ENCODE results near the gene PDGFD.

Gene PDGFD

DNA sequence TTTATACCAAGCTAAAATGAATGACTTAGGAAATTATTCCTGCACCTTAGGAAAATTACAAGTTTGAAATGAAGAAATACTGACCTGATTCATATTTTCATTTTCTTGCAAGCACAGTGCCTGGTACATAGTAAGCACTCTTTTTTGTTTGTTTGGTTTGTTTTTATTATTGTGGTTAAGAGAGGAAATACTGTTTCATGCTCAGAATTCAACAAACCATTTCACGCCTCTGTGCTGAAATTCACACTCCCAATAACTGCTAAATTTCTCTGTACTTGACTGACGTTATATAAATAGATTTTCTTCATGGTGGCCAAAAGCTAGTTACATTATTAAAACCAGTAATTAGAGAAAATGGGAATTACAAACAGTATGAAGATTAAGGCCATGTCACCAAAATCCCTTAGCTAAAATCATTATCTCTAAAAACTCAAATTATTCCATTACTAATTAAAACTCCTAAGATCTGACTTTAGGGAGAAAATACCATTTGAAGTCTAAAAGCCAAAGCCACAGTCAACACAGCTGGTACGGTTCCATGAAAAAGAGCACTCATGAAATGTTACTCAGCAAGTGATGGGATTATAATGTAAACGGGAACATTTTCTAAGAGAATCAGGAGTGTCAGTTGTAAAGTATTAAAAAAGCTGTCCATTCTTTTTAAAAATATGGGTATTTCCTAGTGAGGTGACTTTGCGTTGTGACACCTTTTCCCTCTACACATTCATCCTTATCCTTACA, 205.3 kb downstream of the PDGFD start:
- DNase-seq (ENCODE audit: low read depth in 2 of 2) = no peak

DNA sequence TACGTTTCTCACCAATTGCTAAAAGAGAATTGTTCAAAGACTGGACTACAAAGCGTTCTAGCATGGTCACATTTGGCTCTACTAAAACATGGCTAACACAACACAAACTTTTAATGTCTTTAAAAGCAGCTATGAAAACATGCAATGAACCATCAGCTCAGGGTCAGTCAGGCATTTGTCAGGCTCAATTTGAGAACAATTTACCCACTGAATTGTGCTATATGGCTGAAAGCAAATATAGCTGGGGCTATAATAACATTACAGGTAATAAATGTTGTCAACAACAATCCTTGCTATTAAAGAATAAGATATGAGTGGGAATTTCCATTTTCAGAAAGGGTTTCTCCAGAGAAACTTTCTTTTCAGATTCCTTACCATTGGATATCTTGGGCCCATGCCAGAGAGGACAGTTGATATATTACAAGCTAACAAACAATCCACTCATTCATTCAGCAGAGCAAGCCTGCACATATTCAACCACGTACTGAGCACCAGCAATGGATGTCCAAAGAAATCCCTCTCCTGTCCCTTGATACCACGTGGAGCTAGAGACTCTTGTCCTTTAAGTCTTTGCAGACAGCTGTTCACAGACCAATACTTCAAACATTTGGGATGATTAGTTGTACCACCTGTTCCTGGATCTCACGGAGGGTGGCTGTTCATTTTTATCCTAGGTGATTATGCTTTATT, 210.0 kb downstream of the PDGFD start:
- DNase-seq (ENCODE audit: low read depth in 2 of 2) = no peak

DNA sequence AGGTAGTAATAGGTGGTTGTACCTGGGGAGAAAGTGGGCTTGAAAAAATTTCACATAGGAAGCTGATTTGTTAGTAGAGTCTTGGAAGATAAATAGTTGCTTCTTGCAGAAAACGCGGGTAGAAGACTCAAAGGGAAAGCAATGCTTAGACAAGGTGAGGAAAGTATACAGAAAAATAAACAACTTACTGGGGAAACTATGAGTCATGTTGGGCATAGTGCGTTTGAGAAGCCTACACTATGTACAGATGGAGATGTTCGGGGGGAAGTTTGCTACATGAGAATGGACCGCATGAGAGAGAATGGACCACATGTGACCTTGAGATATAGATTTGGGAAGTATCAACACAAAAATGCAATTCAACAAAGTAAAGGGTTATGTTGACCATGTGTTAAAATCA, 214.2 kb downstream of the PDGFD start:
- DNase-seq (ENCODE audit: low read depth in 2 of 2) = no peak

DNA sequence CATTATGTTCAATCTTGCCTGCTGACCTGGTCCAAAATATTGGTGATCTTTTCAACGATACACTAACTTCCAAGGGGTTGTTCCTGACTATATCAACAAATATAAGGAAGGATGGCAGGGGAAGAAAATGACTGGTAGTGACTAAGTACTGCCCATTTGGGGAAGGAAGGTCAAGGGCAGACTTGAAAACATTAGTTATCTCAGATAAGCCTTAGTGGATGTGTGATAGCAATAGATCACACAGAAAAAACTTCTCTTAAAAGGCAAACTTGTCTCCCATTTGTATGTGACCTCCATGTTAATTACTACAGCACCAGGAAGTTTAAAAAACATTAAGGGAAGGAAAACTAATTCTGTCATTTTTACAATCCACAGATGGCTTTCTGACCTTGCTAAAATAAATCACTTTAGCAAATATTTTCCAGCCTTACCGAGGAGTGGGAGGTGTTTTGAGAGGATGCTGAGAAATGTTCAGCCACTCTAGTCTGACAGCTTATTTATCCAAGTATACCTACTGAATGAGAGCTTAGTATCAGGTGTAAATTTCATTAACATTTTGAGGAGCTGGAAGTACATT, 215.7 kb downstream of the PDGFD start:
- DNase-seq (ENCODE audit: low read depth in 2 of 2) = no peak

DNA sequence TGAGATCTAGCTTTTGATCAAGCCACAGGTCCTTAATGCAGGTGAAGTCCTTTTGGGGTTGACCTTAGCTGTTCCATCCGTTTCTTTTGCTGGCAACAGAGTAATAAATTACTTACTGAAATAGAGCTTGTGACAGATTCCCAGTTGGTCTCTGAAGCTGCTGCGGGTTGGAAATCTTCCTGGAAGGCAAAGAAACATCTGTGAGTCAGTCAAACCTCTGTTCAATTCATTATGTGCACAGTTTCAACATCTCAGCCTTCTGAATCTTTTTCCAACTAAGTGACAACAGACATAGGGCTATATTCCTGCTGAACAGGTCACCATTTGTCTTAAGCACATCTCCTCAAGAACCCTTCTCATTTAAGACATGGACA, 216.4 kb downstream of the PDGFD start:
- no peak for DNase-seq (ENCODE audit: low read depth in 2 of 2)

DNA sequence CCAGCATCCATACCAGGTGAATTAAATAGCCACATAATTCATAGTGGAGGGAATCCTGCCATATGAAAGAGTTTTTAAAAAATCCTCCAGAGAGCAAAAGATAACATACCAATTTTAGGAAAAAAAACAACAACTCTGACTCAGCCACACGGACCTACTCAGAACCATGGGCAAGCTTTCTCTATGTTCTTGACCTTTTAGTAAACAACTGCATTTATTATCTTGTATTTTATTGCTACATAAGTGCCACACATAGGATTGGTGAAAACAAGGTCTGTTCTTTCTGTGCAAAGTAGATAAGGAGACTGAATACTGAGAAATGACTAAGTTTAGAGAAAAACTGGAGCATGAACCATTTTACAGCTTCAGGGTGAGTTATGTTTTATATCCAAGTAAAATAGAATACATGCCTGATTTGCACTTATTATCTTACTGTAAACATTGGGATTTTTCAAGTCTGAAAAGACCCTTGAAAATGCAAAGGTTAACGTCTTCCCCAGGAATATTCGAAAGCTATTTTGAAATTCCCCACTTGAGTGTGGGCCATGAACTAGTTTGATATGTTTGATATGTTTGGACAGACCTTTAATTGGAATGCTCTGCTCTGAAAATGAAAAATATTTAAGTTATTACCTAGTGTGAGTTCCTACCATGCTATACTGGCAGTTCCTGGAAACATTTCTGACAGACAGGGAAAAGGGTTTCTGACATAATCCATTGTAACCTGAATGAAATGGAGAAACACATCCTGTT, 217.0 kb downstream of the PDGFD start:
- no peak for DNase-seq (ENCODE audit: low read depth in 2 of 2)

DNA sequence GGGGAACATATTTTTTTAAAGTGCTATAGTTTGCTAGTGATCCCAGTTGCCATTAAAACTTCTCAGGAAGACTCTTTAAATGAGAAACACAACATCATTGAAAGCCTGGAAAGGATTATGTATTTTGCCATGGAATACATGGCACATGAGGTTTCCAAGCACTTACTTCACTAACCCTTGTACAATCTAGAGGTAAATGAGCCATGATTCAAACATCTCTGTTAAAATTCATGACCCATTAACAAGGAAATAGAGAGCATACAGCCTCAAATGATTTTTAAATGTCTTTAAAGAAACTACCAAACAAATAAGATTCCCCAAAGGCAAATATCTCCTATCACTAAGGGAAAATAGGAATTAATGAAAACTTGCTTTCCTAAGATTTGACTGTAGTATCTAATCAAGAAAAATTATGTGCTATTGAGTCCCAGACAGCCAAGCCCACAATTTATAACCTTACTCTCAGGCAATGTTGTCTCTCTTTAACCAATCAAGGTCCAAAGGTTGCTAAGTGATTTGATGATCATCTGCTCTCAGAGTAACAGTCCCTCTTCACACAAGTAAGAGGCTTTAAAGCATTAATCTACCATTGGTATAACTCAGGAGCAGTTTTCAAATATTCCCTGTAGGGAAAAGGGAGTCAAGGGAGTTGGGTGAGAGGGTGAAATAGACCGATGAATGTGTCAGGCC, 219.6 kb downstream of the PDGFD start:
- DNase-seq (ENCODE audit: low read depth in 2 of 2) = no peak

DNA sequence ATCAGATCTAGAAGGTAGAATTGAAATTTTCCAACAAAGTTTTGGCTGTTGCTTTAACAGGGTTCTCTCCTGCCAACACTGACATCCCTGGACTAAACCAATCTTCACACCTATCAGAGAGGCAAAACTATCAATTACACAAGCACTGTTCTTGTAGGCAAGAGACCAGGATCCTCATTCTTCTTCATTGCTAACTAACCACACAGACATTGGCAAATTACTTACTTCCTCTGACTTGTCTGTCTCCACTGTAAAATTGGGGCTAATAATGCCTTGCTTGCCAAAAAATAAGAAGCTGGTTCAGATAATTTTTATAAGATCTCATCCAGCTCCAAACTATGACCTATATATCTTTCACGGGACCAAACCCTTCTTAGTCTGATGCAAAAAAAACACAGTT, 221.3 kb downstream of the PDGFD start:
- no peak for DNase-seq (ENCODE audit: low read depth in 2 of 2)

DNA sequence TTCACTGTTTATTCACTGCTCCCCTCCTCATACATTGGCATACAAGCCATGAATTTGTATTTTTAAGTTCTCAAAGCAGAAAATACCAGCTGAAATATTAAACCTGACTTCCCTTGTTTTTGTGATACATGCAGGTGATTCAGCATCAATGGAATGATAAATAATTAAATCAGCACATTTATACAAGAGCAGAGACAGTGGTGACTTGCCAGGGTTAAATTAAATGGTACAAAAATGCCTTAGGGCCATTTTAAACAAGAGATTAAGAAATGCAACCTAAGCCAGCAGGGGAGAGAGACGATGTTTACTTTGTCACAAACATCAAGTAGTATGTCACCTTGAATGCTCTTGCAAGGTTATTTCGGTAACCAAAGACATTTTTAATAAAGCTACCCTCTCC, 223.4 kb downstream of the PDGFD start:
- DNase-seq (ENCODE audit: low read depth in 2 of 2) = no peak

DNA sequence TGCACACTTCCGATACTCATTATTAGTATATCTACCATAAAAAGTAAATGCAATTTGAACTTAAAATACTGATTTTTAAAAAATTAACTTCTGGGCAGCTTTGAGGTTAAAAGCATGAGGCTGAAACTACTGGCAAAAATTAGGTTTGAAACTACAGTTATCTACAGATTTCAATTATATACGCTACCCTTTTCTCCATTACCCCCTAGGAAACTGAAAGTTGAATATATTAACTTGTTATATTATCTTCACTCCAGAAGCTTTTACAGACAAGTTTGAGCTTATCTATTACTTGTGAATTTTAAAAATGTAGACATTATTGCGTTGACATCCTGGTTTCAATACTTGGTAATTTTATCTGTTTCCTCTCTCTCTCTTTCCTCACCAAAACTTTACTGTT, 224.3 kb downstream of the PDGFD start:
- no peak for DNase-seq (ENCODE audit: low read depth in 2 of 2)

DNA sequence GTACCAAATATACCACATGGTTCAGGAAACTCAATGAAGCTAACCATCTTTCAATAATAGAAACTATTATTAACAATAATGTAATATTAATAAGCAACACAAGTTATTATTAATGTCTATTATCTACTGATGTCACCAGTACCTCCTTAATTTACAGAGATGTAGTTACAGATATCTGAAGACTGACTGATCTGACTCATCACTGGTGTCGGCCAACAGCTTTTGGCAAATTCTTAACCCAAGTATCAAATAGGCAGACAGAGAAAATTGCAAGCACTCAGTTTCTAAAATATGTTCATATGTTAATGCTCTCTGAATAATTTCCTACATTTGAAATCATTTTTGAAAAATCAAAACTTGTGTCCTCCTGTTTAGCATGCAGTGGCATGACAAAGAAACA, 227.9 kb downstream of the PDGFD start:
- DNase-seq (ENCODE audit: low read depth in 2 of 2) = no peak

DNA sequence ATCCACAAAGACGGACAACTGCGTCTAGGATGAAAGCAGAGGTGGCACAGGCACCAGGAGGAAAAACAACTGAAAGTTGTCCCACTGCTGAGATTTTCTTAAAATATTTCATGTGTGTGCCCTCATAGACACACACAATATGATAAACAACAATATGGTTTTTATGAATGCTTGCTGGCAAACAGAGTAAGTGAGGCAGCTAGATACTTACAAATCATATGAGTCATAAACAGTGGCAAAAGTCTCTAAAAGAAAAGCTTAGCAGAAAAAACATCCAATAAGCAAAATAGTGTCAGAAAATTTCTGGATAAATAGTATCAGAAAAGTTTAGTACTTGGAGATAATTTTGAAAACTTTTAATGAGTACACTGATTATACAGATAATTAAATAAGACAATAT, 228.7 kb downstream of the PDGFD start:
- no peak for DNase-seq (ENCODE audit: low read depth in 2 of 2)

DNA sequence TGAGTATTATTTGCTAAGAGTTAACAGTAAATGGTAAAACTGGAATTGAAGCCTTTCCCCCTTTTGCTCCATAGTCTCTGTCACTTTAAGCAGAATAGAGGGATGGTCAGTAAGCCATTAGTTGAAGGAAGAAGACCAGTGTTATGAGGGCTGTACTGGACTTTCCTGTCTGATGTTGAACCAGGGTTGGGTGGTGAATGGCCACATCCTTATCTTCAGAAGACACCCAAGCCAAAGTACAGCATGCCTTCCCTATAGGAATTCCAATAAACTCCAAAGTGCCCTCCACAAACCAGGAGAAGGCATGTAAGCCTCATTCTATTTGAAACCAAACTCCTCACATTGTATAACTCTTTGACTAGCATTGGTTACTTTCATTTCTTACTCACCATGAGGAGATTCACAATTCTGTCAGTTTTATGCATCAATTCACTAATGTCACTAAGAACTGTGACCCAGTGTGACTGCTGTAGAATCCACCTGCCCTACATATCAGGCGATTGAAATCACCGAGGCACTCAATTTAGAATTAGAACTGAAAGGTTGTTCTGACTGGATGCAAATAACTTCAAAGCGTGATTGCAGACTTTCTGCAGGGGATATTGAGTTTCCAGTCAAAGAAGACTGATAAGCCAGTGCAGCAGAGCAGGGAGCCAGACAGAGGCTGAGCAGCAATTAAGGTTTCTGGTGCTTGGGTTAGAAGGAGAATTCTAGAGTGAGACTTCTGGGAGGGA, 234.6 kb downstream of the PDGFD start:
- no peak for DNase-seq (ENCODE audit: low read depth in 2 of 2)

DNA sequence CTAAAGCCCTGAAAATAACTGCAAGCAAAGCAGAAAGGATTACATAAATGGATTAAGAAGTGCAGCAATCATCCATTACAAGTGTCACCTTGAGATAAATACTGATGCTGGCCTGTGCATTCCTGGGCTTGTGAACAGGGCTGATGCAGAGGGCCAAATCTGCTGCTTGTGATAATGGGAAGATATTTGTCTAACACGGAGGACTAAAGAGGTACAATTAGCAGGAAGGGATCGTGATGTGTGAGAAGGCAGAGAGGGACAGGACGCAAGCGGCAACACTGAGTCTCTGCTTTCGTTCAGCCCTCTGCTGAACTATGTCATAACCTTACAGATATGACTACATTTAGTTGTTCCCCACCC, 235.2 kb downstream of the PDGFD start:
- no peak for DNase-seq (ENCODE audit: low read depth in 2 of 2)

DNA sequence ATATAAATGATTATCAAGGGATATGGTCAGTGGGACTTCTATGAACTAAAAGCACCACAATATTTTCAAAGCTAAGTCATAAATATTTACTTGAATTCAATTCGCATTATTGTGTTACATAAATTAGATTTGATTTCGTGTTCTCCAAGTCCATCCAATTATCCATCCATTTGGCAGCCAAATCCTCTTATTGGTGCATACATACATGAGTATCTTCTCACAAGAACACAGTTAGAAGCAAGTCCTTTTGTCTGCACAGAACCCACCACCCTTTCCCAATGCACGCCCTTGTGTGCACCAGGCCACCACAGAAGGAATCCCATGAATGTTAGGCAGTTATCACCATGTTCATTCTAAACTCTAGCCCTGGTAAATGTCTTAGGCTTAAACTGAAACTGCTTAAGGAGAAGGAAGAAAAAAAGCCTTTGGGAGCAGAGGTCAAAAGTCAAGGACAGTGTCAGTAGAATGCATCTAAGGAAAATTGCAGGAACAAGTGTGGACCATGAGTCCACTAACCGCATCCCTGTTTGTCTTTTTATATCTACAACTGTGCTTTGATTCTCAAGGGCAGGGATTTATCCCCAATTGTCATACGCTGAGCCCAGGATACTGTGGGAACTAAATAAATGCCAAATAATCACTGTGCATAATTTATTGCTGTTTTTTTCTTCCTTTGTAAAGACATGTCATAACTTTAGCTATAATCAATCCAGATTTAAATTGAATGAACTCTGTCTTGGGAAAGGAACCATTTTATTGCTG, 235.7 kb downstream of the PDGFD start:
- no peak for DNase-seq (ENCODE audit: low read depth in 2 of 2)

DNA sequence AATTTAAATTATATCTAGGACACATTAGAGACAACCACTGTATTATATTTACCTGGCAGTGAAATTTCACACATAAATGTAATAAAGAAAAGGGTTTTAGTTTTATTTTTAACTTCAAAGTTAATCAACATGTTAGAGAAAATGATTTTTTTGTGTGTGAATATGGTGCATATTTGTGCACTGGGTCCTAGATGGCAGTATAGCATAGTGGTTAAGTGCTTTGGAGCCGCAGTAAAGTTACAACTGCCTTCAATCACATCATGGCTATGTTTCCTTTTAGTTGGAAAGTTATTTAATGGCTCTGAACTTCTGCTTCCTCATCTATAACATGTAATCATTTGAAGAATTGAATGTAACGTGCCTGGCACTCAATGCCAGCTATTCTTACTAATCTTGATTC, 236.4 kb downstream of the PDGFD start:
- DNase-seq (ENCODE audit: low read depth in 2 of 2) = no peak

DNA sequence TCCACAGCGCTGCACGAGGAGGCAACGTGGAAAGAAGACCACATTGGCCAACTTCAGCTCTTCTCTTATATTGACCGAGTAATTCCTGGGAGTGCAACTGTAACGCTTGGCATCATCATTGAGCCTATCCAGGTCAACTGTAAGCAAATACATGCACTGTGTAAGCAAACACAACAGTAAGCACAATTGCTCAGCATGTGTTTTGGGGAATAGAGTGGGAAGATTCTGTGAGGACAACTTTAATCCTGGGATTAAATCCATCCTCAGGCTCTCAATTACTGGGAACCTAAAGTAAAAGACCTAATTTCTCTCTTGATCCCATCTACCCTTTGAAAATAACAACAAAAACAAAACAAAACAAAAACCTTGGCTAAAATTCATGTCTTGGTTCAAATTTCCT, 237.0 kb downstream of the PDGFD start:
- DNase-seq (ENCODE audit: low read depth in 2 of 2) = no peak

DNA sequence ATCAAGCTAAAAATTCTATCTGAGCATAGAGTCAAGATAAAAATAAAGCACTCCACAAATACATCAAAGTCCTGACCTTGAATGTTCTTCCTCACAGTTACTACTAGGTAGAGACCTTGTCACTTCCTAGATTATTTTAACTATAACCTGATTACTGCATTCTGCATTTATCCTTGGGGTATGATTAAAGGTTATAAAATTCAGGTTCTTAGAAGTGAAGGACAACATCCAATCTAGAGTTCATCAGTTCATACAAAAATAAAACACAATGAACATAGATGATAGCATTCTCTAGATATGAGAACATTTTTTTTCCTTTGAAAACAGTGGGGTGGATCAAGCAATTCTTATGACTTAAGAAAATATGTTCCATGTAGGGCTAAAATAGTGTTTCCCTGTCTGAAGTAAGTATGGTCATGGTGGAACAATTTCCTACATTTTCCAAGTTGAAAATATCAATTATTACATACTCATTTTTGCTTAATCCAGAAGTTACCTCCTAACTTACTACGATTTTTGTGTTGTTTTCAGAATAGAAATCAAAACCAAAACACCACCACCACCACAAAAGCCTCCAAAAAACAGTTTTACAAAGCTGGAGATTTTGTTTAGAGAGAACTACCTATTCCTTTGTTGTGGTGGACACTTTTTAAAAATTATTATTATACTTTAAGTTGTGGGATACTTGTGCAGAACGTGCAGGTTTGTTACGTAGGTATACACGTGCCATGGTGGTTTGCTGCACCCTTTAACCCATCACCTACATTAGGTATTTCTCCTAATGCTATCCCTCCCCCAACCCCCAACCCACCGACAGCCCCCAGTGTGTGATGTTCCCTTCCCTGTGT, 239.6 kb downstream of the PDGFD start:
- DNase-seq (ENCODE audit: low read depth in 2 of 2) = no peak

DNA sequence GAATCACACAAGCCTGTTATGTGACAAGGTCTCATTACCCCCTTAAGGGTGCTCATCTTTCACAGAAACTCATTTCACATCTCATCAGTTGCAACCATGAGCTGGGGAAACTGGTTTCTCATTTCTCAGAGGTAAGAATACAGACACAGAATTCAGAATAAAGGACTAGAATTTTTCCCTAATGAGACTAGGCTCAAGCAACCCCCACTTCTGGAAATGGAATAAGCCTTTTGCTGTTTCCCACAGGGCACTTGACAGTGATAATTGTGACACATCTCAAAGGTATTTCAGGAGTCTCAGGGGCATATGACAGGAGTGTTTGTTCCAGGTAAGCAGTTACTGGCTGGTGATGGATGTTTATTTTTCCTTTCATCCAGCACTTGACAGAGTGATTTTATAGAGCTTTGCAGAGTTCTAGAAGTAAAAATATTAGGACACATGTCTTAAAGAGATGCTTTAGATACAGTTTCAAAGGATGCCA, 240.5 kb downstream of the PDGFD start:
- DNase-seq (ENCODE audit: low read depth in 2 of 2) = no peak

DNA sequence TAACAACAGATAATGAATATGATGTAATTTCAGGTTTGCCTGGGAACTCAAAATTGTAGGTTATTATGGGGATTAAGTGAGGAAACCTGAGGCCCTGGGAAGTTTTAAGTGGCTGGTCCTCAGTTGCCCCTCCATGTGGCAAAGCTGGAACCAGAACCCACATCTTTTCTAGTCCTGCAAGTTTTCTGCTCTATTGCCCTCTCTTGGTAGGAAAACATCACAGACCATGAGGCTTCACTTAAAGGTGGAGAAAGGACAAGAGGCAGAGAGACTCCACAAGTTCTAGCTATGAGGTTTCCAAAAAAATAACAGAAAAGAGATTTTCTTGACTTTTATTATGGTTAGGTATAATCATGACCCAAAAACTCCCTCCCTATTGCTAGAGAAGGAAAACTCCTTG, 243.0 kb downstream of the PDGFD start:
- DNase-seq (ENCODE audit: low read depth in 2 of 2) = no peak
